ENCODE results near the gene IGFBP4. TPM values are rescaled to one million over a fixed set of nuclear protein-coding genes. Genes with fewer than 3 reads are reported as not detected.

IGFBP4 gene
- total RNA-seq, 1 donor, result 314 TPM

DNA sequence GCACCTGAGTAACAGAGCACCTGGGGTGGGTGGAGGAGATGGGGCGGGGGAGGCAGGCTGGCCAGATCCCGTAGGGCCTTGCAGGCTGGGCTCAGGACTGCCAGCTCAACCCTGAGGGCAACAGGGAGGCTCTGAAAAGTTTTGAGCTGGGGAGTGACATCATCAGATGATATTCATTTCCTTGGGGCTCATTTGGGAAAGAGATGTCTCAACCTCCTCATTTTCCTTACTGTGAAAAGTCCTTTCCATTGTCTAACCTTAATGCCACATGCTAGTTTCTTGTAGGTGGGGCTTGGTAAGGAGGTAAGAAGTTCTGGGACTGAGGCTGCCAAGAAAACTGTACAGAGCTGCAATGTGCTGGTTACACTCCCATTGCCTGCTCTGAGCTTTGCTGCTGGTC is 54.4 kb downstream of the IGFBP4 start:
- no peak for DNase-seq (ENCODE audit: low read depth)
- TF ChIP-seq, protein P1, sequence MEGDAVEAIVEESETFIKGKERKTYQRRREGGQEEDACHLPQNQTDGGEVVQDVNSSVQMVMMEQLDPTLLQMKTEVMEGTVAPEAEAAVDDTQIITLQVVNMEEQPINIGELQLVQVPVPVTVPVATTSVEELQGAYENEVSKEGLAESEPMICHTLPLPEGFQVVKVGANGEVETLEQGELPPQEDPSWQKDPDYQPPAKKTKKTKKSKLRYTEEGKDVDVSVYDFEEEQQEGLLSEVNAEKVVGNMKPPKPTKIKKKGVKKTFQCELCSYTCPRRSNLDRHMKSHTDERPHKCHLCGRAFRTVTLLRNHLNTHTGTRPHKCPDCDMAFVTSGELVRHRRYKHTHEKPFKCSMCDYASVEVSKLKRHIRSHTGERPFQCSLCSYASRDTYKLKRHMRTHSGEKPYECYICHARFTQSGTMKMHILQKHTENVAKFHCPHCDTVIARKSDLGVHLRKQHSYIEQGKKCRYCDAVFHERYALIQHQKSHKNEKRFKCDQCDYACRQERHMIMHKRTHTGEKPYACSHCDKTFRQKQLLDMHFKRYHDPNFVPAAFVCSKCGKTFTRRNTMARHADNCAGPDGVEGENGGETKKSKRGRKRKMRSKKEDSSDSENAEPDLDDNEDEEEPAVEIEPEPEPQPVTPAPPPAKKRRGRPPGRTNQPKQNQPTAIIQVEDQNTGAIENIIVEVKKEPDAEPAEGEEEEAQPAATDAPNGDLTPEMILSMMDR (IDR thresholded peaks at IDR 0.05; ENCODE audit: insufficient read depth, low read length), result no peak
- no peak overlapping the region for H3K4me3 ChIP-seq (ENCODE audit: low read depth, low read length)

DNA sequence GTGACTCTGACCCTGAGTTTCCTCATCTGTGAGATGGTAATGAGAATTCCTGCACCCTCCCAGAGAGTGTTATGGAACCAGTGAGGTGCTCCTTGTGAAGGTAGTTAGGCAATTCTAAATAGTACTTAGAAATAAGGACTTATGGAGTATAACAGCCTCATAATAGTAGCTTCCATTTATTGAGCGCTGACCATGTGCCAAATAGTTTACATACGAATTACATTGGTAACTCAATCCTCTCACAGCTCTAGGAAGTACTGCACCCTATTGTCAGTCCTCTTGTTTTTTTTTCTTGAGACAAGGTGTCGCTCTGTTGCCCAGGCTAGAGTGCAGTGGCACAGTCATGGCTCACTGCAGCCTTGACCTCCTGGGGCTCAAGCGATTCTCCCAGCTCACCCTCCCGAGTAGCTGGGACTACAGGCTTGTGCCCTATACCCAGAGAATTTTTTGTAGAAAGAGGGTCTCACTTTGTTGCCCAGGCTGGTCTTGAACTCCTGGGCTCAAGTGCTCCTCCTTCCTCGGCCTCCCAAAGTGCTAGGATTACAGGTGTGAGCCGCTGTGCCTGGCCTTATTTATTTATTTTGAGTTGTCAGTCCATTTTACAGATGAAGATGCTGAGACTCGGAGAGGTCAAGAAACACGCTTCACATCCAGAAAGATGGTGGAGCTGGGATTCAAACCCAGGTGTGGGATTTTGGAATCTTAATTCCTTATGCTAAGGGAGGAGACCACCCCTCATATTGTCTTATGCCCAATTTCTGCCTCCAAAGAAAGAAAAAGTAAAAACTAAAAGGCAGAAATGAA is 55.2 kb downstream of the IGFBP4 start:
- no peak overlapping the region for H3K4me3 ChIP-seq (ENCODE audit: low read depth, low read length)
- no peak for DNase-seq (ENCODE audit: low read depth)
- TF ChIP-seq, protein P1 (IDR thresholded peaks at IDR 0.05; ENCODE audit: insufficient read depth, low read length), result no peak

DNA sequence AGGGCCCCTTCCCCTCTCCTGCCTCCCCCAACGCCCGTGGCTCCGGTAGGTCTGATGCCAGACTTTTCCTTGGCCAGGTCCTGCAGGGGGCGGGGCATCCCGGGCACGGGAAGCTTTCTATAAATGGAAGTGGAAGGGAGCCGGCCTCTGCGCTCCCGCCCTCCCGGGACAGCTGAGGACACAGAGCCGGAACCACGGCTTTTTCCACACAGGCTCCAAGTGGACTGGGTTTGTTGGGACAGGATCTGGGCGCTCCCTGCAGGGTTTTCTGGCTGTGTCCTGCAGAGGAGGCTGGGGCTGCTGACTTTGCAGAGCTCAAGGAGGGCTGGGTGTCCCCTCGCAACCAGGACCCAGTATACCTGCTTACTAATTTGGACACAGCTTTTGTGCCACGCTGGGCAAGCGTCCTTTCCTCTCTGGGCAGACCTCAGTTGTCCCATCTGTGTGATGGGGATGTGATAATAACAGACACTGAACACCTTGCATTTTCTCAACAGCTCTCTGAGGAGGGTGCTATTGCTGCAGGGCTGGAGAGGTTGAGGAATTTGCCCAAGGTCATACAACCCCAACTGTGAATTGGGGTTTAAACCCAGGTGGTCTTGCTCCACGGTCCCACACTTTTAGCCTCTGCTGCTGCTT is 56.4 kb downstream of the IGFBP4 start:
- TF ChIP-seq, protein P1 (IDR thresholded peaks at IDR 0.05; ENCODE audit: insufficient read depth, low read length), result no peak
- DNase-seq (ENCODE audit: low read depth), result peak; percentile 59
- H3K4me3 ChIP-seq (ENCODE audit: low read depth, low read length), result no peak overlapping the region

DNA sequence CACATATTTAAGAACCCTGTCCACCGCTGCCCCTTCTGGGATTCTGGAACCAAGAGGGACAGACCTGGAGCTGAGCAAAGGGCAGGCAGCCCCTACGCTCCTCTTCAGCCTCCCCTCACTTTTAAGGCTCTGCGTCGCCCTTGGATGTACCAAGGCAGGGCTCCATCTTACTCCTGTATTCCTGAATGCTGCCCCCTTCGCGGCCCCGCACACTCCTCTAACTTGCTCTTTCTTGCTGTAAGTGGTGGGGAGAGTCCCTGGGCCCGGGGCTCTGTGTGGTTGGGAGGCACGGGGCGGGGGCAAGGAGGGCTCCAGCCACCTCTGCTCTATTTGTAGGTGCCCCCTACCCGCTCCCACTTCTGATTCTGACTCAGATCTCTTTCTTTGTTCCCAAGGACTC is 56.9 kb downstream of the IGFBP4 start:
- H3K4me3 ChIP-seq (ENCODE audit: low read depth, low read length), result no peak overlapping the region
- TF ChIP-seq, protein P1 (IDR thresholded peaks at IDR 0.05; ENCODE audit: insufficient read depth, low read length), result no peak
- no peak for DNase-seq (ENCODE audit: low read depth)

DNA sequence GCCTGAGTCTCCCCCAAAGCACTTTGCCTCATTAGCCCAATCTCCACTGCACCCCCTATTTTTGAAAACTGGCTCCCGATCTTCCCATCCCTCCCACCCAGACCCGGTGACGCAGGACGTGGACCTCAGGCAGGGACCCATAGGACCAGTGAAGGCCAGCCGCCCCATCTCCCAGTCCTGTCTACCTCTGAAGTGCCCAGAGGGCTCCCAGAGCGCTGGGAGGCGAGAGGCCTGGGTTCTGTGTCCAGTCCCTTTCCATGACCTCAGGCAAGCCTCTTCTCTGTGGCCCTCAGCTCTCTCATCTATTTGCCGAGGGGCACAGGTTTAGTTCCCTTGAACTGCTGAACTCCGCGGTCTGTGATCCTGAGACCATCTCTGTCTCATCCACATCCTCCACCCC is 57.5 kb downstream of the IGFBP4 start:
- TF ChIP-seq, protein P1 (IDR thresholded peaks at IDR 0.05; ENCODE audit: insufficient read depth, low read length), result no peak
- H3K4me3 ChIP-seq (ENCODE audit: low read depth, low read length), result no peak overlapping the region
- DNase-seq (ENCODE audit: low read depth), result no peak

DNA sequence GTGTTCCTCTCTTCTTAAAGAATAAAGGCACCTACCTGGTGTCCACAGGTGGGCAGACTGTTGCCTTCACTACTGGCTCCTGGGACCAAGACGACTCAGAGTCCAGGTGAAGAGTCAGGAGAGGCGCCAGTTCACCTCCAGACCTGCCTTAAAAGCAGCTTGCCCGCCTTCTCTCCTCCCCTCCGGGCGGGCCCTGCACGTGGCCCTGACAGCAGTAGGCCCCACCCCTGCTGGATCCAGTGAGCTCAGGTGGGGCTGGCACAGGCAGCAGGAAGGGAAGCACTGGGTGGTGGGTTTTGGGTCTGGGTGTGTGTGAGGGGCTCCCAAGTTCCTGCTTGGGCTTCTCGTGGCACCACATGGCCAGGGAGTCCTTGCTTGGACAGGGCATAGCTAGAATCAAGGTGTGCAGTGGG is 58.3 kb downstream of the IGFBP4 start, which contains the start of gene TNS4:
TNS4 (minus strand) TSS at position 125 of the 413 bp plus-strand sequence. CDS start 5,198 bp downstream, outside the sequence.
- TF ChIP-seq, protein P1 (IDR thresholded peaks at IDR 0.05; ENCODE audit: insufficient read depth, low read length), result no peak

More for the DNA sequence above, 58.3 kb downstream of the IGFBP4 start, which contains the start of gene TNS4:
- DNase-seq (ENCODE audit: low read depth), result no peak
- H3K4me3 ChIP-seq (ENCODE audit: low read depth, low read length), result no peak within 1 kb of the TSS
